IMR-90 (cell line): ENCODE results near the gene FCRLB. TPM values are rescaled to one million over a fixed set of nuclear protein-coding genes. Genes with fewer than 3 reads are reported as not detected.

Source experiments
- ATAC-seq: fragments of 200-7000 bp; cut with Tn5 transposase; 2 replicates; pipeline ENCODE4 v1.9.1; 2020; ENCODE audit warnings: low read depth, mild to moderate bottlenecking, moderate library complexity
- BruUV-seq: library from RNA; stranded (reverse); fragments of 400-500 nt; replicated peaks from 2 replicates; lab custom pipeline; 2021; lab: Mats Ljungman, UMichigan
- CTCF ChIA-PET: fragments of 300-600 bp; formaldehyde crosslinking; extraction: SDS; loops from one replicate; lab custom pipeline; 2021; ENCODE audit warnings: antibody characterized with exemption; lab: Yijun Ruan, JAX
- POLR2A ChIA-PET: fragments of 300-600 bp; sonication (Branson Sonifier 250); formaldehyde crosslinking; loops from one replicate; lab custom pipeline; 2022; ENCODE audit warnings: antibody characterized with exemption; ENCODE audit not compliant: unreplicated experiment; lab: Charles Lee
- DNase-seq: peaks from one replicate; pipeline ENCODE4 v3.0.0; 2013
- H2AFZ ChIP-seq: replicated peaks from 2 replicates; pipeline ENCODE3; 2013; ENCODE audit warnings: low read length, mild to moderate bottlenecking; ENCODE audit not compliant: poor library complexity
- H2AK5ac ChIP-seq: 2 replicates; pipeline ENCODE4 v1.6.1; 2013; ENCODE audit warnings: low read depth, low read length, inconsistent platforms
- H2AK9ac ChIP-seq: replicated peaks from 2 replicates; pipeline ENCODE3; 2013; ENCODE audit warnings: mild to moderate bottlenecking, low read depth, low read length, moderate library complexity; ENCODE audit not compliant: poor library complexity
- H2BK120ac ChIP-seq: 2 replicates; pipeline ENCODE4 v1.6.1; 2013; ENCODE audit warnings: low read depth, low read length, inconsistent platforms
- H2BK15ac ChIP-seq: 3 replicates; pipeline ENCODE4 v1.6.1; 2013; ENCODE audit warnings: low read depth, low read length, inconsistent platforms
- H2BK20ac ChIP-seq: 2 replicates; pipeline ENCODE4 v1.6.1; 2013; ENCODE audit warnings: low read depth, mild to moderate bottlenecking, inconsistent platforms, low read length, moderate library complexity
- H2BK5ac ChIP-seq: 2 replicates; pipeline ENCODE4 v1.6.1; 2013; ENCODE audit warnings: mild to moderate bottlenecking, low read depth, low read length, inconsistent platforms; ENCODE audit not compliant: poor library complexity, severe bottlenecking
- H3K14ac ChIP-seq: replicated peaks from 2 replicates; pipeline ENCODE4 v1.6.1; 2013; ENCODE audit warnings: low read depth, low read length, inconsistent platforms
- H3K18ac ChIP-seq: 2 replicates; pipeline ENCODE4 v1.6.1; 2013; ENCODE audit warnings: low read depth, low read length, control low read depth
- H3K23ac ChIP-seq: 2 replicates; pipeline ENCODE4 v1.6.1; 2013; ENCODE audit warnings: low read depth, low read length, inconsistent platforms
- H3K27ac ChIP-seq: 2 replicates; pipeline ENCODE4 v1.5.1; 2013; ENCODE audit warnings: mild to moderate bottlenecking, control low read depth, low read length; ENCODE audit not compliant: insufficient read depth
- H3K27me3 ChIP-seq: 2 replicates; pipeline ENCODE4 v1.6.1; 2013; ENCODE audit warnings: low read length; ENCODE audit not compliant: control insufficient read depth, insufficient read depth
- H3K36me3 ChIP-seq: 2 replicates; pipeline ENCODE4 v1.6.1; 2013; ENCODE audit warnings: low read length, mixed read lengths; ENCODE audit not compliant: control insufficient read depth, insufficient read depth
- H3K4ac ChIP-seq: 2 replicates; pipeline ENCODE4 v1.6.1; 2013; ENCODE audit warnings: low read depth, low read length, inconsistent platforms
- H3K4me1 ChIP-seq: 2 replicates; pipeline ENCODE4 v1.6.1; 2013; ENCODE audit warnings: low read length, mixed read lengths; ENCODE audit not compliant: control insufficient read depth, insufficient read depth
- H3K4me2 ChIP-seq: 2 replicates; pipeline ENCODE4 v1.6.1; 2013; ENCODE audit warnings: low read depth, mild to moderate bottlenecking, control low read depth, low read length, moderate library complexity
- H3K4me3 ChIP-seq: 2 replicates; pipeline ENCODE4 v1.5.1; 2013; ENCODE audit warnings: low read depth, mild to moderate bottlenecking, control low read depth, low read length, moderate library complexity; ENCODE audit not compliant: insufficient read depth
- H3K56ac ChIP-seq: 2 replicates; pipeline ENCODE4 v1.6.1; 2013; ENCODE audit warnings: low read length, inconsistent platforms; ENCODE audit not compliant: insufficient read depth; ENCODE audit errors: extremely low read depth
- H3K79me1 ChIP-seq, 2 experiments: 2 replicates each; pipeline ENCODE4 v1.6.1; 2013; ENCODE audit warnings: low read length in 2 of 2, inconsistent platforms in 1 of 2, low read depth in 1 of 2
- H3K9ac ChIP-seq: 2 replicates; pipeline ENCODE4 v1.6.1; 2013; ENCODE audit warnings: low read depth, low read length, control low read depth
- H3K9me1 ChIP-seq: 2 replicates; pipeline ENCODE4 v1.6.1; 2013; ENCODE audit warnings: low read length, inconsistent platforms; ENCODE audit not compliant: insufficient read depth
- H3K9me3 ChIP-seq: 2 replicates; pipeline ENCODE4 v1.6.1; 2013; ENCODE audit warnings: low read length; ENCODE audit not compliant: control insufficient read depth, insufficient read depth
- H4K20me1 ChIP-seq: 2 replicates; pipeline ENCODE4 v1.6.1; 2013; ENCODE audit warnings: low read length, inconsistent platforms; ENCODE audit not compliant: insufficient read depth
- H4K5ac ChIP-seq: 2 replicates; pipeline ENCODE4 v1.6.1; 2013; ENCODE audit warnings: mild to moderate bottlenecking, low read depth, low read length, control low read depth
- H4K8ac ChIP-seq, 2 experiments: 2 replicates each; pipeline ENCODE4 v1.6.1; 2013; ENCODE audit warnings: low read depth in 2 of 2, low read length in 2 of 2, control low read depth in 1 of 2, inconsistent platforms in 1 of 2
- H4K91ac ChIP-seq: 2 replicates; pipeline ENCODE4 v1.6.1; 2013; ENCODE audit warnings: low read depth, low read length, inconsistent platforms; ENCODE audit not compliant: insufficient read depth
- BHLHE40 ChIP-seq: fragments of 150-350 bp; IDR thresholded peaks from 2 replicates; pipeline ENCODE4 v1.6.1; 2016; ENCODE audit warnings: mild to moderate bottlenecking, low read depth, low read length
- FOS ChIP-seq: fragments of 150-350 bp; IDR thresholded peaks from 2 replicates; pipeline ENCODE4 v1.6.1; 2016; ENCODE audit warnings: low read depth, low read length
- NFE2L2 ChIP-seq: fragments of 150-350 bp; IDR thresholded peaks from 2 replicates; pipeline ENCODE4 v1.6.1; 2016; ENCODE audit warnings: low read depth, mild to moderate bottlenecking, low read length
- POLR2A ChIP-seq: IDR thresholded peaks from 2 replicates; pipeline ENCODE4 v1.6.1; 2012; ENCODE audit warnings: mild to moderate bottlenecking, low read depth, low read length
- RFX5 ChIP-seq: IDR thresholded peaks from 2 replicates; pipeline ENCODE4 v1.8.0; 2012; ENCODE audit warnings: low read depth, mild to moderate bottlenecking, low read length, moderate library complexity
- SMC3 ChIP-seq: fragments of 150-350 bp; IDR thresholded peaks from 2 replicates; pipeline ENCODE4 v1.6.1; 2016; ENCODE audit warnings: low read depth, mild to moderate bottlenecking, antibody characterized with exemption, low read length, moderate library complexity
- WGBS, 2 experiments: methylation state at CpG; one replicate each; pipeline versions ENCODE4 v1.1.5 to v1.1.7; 2013; ENCODE audit warnings: missing lambda C conversion rate in 2 of 2; ENCODE audit not compliant: insufficient read length in 1 of 2; ENCODE audit errors: extremely low coverage in 2 of 2; 5-methylcytosine and 5-hydroxymethylcytosine counted together
- dilution Hi-C: fragments of 300-500 bp; cut with HindIII; formaldehyde crosslinking; loops from one replicate; pipeline ENCODE4 v1.14.3; 2018; ENCODE audit warnings: low sequenced_read_pairs; ENCODE audit not compliant: unreplicated experiment
- in situ Hi-C: fragments of 300-500 bp; cut with MboI; formaldehyde crosslinking; loops from 3 replicates; pipeline ENCODE4 v1.14.3; 2019; ENCODE audit warnings: low sequenced_read_pairs, inconsistent platforms, mixed read lengths
- intact Hi-C: fragments of 100-400 bp; cut with micrococcal nuclease; formaldehyde crosslinking; loops from 2 replicates; pipeline ENCODE4 v1.10.0; 2022
- polyA plus RNA-seq, 3 experiments: library from polyadenylated mRNA; depleted of rRNA; stranded (reverse); fragments of >200 nt; gene quantifications; 2 replicates each; pipeline ENCODE4 v1.2.3, GENCODE V29; 2012; ENCODE audit warnings: low replicate concordance in 1 of 3
- total RNA-seq: library from RNA; depleted of rRNA; stranded (reverse); fragments of >200 nt; gene quantifications from 2 replicates; pipeline ENCODE4 v1.2.3, GENCODE V29; 2012
- TF ChIP-seq, protein P1 (sequence below): fragments of 150-350 bp; IDR thresholded peaks from 2 replicates; pipeline ENCODE4 v1.6.1; 2016; ENCODE audit warnings: low read depth, mild to moderate bottlenecking, low read length, moderate library complexity, borderline replicate concordance
- TF ChIP-seq, protein P2 (sequence below): conservative IDR thresholded peaks from 2 replicates; pipeline ENCODE4 v1.5.1; 2012; ENCODE audit warnings: mild to moderate bottlenecking, low read depth, low read length, improper control_type of control experiment

Gene FCRLB
- total and polyA plus RNA-seq, 2 of the 4 experiments (the other 2 are of a cell fraction): 0.90 to 2.2 TPM

DNA sequence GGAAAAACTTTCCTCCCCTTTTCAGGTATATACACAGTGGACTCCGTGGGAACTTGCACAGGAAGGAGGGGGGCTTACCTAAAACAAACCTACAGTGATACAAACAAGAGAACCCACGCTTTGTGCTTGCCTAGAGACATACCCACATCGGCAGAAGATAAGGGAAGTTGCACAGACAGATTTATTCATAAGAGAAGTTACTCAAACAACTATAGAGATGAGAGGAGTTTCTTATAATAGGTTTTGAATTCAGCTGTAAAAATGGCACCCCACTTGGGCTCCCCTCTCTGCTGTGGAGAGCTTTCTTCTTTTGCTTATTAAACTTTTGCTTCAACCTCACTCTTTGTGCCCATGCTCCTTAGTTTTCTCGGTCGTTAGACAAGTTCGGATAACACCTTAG, 26.5 kb downstream of the FCRLB start:
- H2BK5ac ChIP-seq: no peak overlapping the region
- dilution Hi-C loops (no loop called here), intact Hi-C loops (no loop called here), in situ Hi-C loops (loop anchor here (10.0 to 25.0 kb wide), 3 partner anchors 110 to 533 kb away; partner anchors contain the start of genes FCER1G and FCGR3B)
- H3K23ac ChIP-seq: no peak overlapping the region
- no peak overlapping the region for H4K91ac ChIP-seq
- no peak overlapping the region for H4K8ac ChIP-seq
- H2BK15ac ChIP-seq: no peak overlapping the region
- TF ChIP-seq RFX5 (no peak), FOS (no peak), NFE2L2 (no peak), SMC3 (no peak), POLR2A (no peak), BHLHE40 (no peak)
- TF ChIP-seq, protein P1, sequence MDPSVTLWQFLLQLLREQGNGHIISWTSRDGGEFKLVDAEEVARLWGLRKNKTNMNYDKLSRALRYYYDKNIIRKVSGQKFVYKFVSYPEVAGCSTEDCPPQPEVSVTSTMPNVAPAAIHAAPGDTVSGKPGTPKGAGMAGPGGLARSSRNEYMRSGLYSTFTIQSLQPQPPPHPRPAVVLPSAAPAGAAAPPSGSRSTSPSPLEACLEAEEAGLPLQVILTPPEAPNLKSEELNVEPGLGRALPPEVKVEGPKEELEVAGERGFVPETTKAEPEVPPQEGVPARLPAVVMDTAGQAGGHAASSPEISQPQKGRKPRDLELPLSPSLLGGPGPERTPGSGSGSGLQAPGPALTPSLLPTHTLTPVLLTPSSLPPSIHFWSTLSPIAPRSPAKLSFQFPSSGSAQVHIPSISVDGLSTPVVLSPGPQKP: no peak
- TF ChIP-seq, protein P2, sequence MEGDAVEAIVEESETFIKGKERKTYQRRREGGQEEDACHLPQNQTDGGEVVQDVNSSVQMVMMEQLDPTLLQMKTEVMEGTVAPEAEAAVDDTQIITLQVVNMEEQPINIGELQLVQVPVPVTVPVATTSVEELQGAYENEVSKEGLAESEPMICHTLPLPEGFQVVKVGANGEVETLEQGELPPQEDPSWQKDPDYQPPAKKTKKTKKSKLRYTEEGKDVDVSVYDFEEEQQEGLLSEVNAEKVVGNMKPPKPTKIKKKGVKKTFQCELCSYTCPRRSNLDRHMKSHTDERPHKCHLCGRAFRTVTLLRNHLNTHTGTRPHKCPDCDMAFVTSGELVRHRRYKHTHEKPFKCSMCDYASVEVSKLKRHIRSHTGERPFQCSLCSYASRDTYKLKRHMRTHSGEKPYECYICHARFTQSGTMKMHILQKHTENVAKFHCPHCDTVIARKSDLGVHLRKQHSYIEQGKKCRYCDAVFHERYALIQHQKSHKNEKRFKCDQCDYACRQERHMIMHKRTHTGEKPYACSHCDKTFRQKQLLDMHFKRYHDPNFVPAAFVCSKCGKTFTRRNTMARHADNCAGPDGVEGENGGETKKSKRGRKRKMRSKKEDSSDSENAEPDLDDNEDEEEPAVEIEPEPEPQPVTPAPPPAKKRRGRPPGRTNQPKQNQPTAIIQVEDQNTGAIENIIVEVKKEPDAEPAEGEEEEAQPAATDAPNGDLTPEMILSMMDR: no peak
- H2AK9ac ChIP-seq: no peak overlapping the region
- no peak overlapping the region for H4K5ac ChIP-seq
- ChIA-PET CTCF (no interaction called here), POLR2A (no interaction called here)
- H2BK120ac ChIP-seq: no peak overlapping the region
- H3K56ac ChIP-seq: no peak overlapping the region
- no peak overlapping the region for H3K27ac ChIP-seq
- BruUV-seq: no TSS peak
- no peak overlapping the region for H3K4ac ChIP-seq
- no peaks in the 10 kb centered on the region for H3K27me3 ChIP-seq
- H3K9ac ChIP-seq: no peak overlapping the region
- no peak overlapping the region for H2AFZ ChIP-seq
- no peak overlapping the region for H3K4me3 ChIP-seq
- no peak for ATAC-seq
- H3K9me1 ChIP-seq: no peaks in the 10 kb centered on the region
- H3K14ac ChIP-seq: no peak overlapping the region
- no peak for DNase-seq
- no peaks in the 10 kb centered on the region for H3K9me3 ChIP-seq
- peaks cover 5% of the 10 kb centered on the region for H3K36me3 ChIP-seq
- no peak overlapping the region for H3K4me2 ChIP-seq
- H2BK20ac ChIP-seq: no peak overlapping the region
- peaks cover 2% of the 10 kb centered on the region for H3K4me1 ChIP-seq
- peaks cover 11% of the 10 kb centered on the region for H4K20me1 ChIP-seq
- H2AK5ac ChIP-seq: no peak overlapping the region
- H3K79me1 ChIP-seq: peaks cover 11 to 15% of the 10 kb centered on the region in 2 experiments
- H3K18ac ChIP-seq: no peak overlapping the region
- WGBS, 2 experiments: no CpG with 5 or more reads among the region's 6 CpGs
